ENCODE results near the gene PCMTD2. TPM values are rescaled to one million over a fixed set of nuclear protein-coding genes. Genes with fewer than 3 reads are reported as not detected.

The PCMTD2 gene
- total and polyA plus RNA-seq, 2 of the 13 experiments (the other 11 are each of a cell fraction or from before 2014, with no cell fraction given): 47.0 to 76.9 TPM

DNA sequence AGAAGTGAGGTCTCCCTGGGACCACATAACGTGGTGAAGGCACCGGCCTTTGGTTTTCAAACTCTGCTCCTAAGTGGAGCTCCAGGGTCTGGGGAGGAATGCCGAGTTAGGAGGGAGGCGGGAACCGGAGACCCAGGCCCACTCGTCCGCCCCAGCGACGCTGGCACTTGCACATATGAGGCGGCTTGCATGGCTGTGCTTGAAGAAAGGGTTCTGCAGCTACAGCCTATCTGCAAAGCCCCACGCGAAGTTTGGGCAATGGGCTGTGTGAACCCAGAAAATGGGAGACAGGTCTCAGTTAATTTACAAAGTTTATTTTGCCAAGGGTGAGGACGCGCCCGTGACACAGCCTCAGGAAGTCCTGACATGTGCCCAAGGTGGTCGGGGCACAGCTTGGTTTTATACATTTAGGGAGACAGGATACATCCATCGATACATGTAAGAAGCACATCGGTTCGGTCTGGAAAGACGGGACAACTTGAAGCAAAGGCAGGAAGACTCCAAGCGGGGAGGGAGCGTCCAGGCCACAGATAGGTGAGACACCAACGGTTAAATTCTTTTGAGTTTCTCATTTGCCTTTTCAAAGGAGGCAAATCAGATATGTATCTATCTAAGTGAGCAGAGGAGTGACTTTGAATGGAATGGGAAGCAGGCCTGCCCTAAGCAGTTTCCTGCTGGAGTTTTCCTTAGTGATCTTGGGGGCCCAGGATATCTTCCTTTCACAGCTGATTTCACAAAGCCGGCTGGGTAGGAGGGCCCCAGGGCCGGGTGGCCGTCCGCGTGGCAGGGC, 782 bp upstream of the PCMTD2 start (continued):
- TF ChIP-seq, protein P1, sequence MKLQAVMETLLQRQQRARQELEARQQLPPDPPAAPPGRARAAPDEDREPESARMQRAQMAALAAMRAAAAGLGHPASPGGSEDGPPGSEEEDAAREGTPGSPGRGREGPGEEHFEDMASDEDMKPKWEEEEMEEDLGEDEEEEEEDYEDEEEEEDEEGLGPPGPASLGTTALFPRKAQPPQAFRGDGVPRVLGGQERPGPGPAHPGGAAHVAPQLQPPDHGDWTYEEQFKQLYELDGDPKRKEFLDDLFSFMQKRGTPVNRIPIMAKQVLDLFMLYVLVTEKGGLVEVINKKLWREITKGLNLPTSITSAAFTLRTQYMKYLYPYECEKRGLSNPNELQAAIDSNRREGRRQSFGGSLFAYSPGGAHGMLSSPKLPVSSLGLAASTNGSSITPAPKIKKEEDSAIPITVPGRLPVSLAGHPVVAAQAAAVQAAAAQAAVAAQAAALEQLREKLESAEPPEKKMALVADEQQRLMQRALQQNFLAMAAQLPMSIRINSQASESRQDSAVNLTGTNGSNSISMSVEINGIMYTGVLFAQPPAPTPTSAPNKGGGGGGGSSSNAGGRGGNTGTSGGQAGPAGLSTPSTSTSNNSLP (IDR thresholded peaks at IDR 0.05; ENCODE audit: low read depth, low read length): no peak
- TF ChIP-seq, protein P2, sequence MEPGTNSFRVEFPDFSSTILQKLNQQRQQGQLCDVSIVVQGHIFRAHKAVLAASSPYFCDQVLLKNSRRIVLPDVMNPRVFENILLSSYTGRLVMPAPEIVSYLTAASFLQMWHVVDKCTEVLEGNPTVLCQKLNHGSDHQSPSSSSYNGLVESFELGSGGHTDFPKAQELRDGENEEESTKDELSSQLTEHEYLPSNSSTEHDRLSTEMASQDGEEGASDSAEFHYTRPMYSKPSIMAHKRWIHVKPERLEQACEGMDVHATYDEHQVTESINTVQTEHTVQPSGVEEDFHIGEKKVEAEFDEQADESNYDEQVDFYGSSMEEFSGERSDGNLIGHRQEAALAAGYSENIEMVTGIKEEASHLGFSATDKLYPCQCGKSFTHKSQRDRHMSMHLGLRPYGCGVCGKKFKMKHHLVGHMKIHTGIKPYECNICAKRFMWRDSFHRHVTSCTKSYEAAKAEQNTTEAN (CRISPR knock-in tag; conservative IDR thresholded peaks at IDR 0.05): peak; percentile 8; the same call in 1 of the 2 replicates
- TF ChIP-seq, protein P3, sequence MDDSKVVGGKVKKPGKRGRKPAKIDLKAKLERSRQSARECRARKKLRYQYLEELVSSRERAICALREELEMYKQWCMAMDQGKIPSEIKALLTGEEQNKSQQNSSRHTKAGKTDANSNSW (CRISPR knock-in tag; IDR thresholded peaks at IDR 0.05; ENCODE audit: borderline replicate concordance): no peak
- TF ChIP-seq DR1 (CRISPR knock-in tag; IDR thresholded peaks at IDR 0.05) (no peak; the same call in 1 of the 2 replicates), FOXA3 (CRISPR knock-in tag; IDR thresholded peaks at IDR 0.05) (no peak), ZNF333 (CRISPR knock-in tag; IDR thresholded peaks at IDR 0.05; ENCODE audit: borderline replicate concordance) (no peak), EEA1 (CRISPR knock-in tag; IDR thresholded peaks at IDR 0.05; ENCODE audit: borderline replicate concordance) (no peak), ZNF773 (CRISPR knock-in tag; IDR thresholded peaks at IDR 0.05; ENCODE audit: borderline replicate concordance) (peak; percentile 7; the same call in 1 of the 2 replicates), ZBTB3 (CRISPR knock-in tag; IDR thresholded peaks at IDR 0.05; ENCODE audit: borderline replicate concordance, low read depth) (no peak), ZNF772 (CRISPR knock-in tag; IDR thresholded peaks at IDR 0.05) (no peak), KLF12 (CRISPR knock-in tag; IDR thresholded peaks at IDR 0.05; ENCODE audit: borderline replicate concordance) (no peak), CREB1 (IDR thresholded peaks at IDR 0.05) (no peak), CREB1 (CRISPR knock-in tag; IDR thresholded peaks at IDR 0.05) (no peak), JUNB (CRISPR knock-in tag; IDR thresholded peaks at IDR 0.05; ENCODE audit: borderline replicate concordance) (no peak)
- TF ChIP-seq, protein P4, sequence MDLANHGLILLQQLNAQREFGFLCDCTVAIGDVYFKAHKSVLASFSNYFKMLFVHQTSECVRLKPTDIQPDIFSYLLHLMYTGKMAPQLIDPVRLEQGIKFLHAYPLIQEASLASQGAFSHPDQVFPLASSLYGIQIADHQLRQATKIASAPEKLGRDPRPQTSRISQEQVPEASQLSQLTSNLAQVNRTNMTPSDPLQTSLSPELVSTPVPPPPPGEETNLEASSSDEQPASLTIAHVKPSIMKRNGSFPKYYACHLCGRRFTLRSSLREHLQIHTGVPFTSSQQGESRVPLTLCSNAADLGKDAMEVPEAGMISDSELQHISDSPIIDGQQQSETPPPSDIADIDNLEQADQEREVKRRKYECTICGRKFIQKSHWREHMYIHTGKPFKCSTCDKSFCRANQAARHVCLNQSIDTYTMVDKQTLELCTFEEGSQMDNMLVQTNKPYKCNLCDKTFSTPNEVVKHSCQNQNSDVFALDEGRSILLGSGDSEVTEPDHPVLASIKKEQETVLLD (CRISPR knock-in tag; IDR thresholded peaks at IDR 0.05; ENCODE audit: low read depth): 0 out of 2 replicates have a peak, but pooled peaks have one; percentile 3
- TF ChIP-seq, protein P5, sequence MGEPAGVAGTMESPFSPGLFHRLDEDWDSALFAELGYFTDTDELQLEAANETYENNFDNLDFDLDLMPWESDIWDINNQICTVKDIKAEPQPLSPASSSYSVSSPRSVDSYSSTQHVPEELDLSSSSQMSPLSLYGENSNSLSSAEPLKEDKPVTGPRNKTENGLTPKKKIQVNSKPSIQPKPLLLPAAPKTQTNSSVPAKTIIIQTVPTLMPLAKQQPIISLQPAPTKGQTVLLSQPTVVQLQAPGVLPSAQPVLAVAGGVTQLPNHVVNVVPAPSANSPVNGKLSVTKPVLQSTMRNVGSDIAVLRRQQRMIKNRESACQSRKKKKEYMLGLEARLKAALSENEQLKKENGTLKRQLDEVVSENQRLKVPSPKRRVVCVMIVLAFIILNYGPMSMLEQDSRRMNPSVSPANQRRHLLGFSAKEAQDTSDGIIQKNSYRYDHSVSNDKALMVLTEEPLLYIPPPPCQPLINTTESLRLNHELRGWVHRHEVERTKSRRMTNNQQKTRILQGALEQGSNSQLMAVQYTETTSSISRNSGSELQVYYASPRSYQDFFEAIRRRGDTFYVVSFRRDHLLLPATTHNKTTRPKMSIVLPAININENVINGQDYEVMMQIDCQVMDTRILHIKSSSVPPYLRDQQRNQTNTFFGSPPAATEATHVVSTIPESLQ (CRISPR knock-in tag; conservative IDR thresholded peaks at IDR 0.05): 0 out of 2 replicates have a peak, but pooled peaks have one; percentile 30
- TF ChIP-seq, protein P6, sequence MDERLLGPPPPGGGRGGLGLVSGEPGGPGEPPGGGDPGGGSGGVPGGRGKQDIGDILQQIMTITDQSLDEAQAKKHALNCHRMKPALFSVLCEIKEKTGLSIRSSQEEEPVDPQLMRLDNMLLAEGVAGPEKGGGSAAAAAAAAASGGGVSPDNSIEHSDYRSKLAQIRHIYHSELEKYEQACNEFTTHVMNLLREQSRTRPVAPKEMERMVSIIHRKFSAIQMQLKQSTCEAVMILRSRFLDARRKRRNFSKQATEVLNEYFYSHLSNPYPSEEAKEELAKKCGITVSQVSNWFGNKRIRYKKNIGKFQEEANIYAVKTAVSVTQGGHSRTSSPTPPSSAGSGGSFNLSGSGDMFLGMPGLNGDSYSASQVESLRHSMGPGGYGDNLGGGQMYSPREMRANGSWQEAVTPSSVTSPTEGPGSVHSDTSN (CRISPR knock-in tag; IDR thresholded peaks at IDR 0.05): no peak
- TF ChIP-seq, protein P7, sequence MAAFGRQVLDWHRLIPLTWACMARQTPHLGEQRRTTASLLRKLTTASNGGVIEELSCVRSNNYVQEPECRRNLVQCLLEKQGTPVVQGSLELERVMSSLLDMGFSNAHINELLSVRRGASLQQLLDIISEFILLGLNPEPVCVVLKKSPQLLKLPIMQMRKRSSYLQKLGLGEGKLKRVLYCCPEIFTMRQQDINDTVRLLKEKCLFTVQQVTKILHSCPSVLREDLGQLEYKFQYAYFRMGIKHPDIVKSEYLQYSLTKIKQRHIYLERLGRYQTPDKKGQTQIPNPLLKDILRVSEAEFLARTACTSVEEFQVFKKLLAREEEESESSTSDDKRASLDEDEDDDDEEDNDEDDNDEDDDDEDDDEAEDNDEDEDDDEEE (CRISPR knock-in tag; IDR thresholded peaks at IDR 0.05): no peak
